Natural killer cell (primary cell): ENCODE data around the gene USP4. TPM values are rescaled to one million over a fixed set of nuclear protein-coding genes. Genes with fewer than 3 reads are reported as not detected.

Source experiments
- ATAC-seq, 3 donors: fragments of 150-1000 bp in 2 of 3; fragments of 200-7000 bp in 1 of 3; cut with Tn5 transposase; 1 replicate in 1 of 3; 2 replicates in 2 of 3; pipeline ENCODE4 v1.10.0; 2021; ENCODE audit warnings: mild to moderate bottlenecking in 2 of 3, moderate library complexity in 2 of 3
- DNase-seq, 2 donors: peaks; one replicate each; pipeline versions ENCODE4 v3.0.0 to v3.0.0-alpha.2; 2013 to 2021; ENCODE audit warnings: mixed read lengths in 1 of 2
- H3K27ac ChIP-seq: one replicate; pipeline ENCODE4 v1.5.1; 2013; ENCODE audit warnings: mild to moderate bottlenecking, low read length
- H3K27me3 ChIP-seq: one replicate; pipeline ENCODE4 v1.6.1; 2013; ENCODE audit warnings: low read length; ENCODE audit not compliant: control insufficient read depth, insufficient read depth
- H3K36me3 ChIP-seq: one replicate; pipeline ENCODE4 v1.6.1; 2013; ENCODE audit warnings: low read length; ENCODE audit not compliant: control insufficient read depth, insufficient read depth
- H3K4me1 ChIP-seq: one replicate; pipeline ENCODE4 v1.6.1; 2013; ENCODE audit warnings: low read length; ENCODE audit not compliant: control insufficient read depth, insufficient read depth
- H3K4me3 ChIP-seq: one replicate; pipeline ENCODE4 v1.5.1; 2013; ENCODE audit warnings: low read length
- H3K9me3 ChIP-seq: one replicate; pipeline ENCODE4 v1.6.1; 2013; ENCODE audit warnings: low read length; ENCODE audit not compliant: control insufficient read depth, insufficient read depth
- H3K27ac Mint-ChIP-seq, 2 donors: one replicate each; pipeline ENCODE4 v1.8.0; 2022; ENCODE audit warnings: mild to moderate bottlenecking in 2 of 2, mixed read lengths in 2 of 2, moderate library complexity in 1 of 2
- H3K27me3 Mint-ChIP-seq, 2 donors: one replicate each; pipeline ENCODE4 v1.8.0; 2022; ENCODE audit warnings: low read depth in 2 of 2, mixed read lengths in 2 of 2
- H3K36me3 Mint-ChIP-seq: one replicate; pipeline ENCODE4 v1.8.0; 2022; ENCODE audit warnings: mixed read lengths
- H3K4me1 Mint-ChIP-seq, 2 donors: one replicate each; pipeline ENCODE4 v1.8.0; 2022; ENCODE audit warnings: mixed read lengths in 2 of 2
- H3K4me3 Mint-ChIP-seq: one replicate; pipeline ENCODE4 v1.8.0; 2022; ENCODE audit warnings: mild to moderate bottlenecking, moderate library complexity, mixed read lengths
- H3K9me3 Mint-ChIP-seq, 2 donors: one replicate each; pipeline ENCODE4 v1.8.0; 2022; ENCODE audit warnings: mixed read lengths in 2 of 2
- CTCF ChIP-seq: fragments of 200-600 bp; IDR thresholded peaks from one replicate; pipeline ENCODE4 v1.8.0; 2022; ENCODE audit warnings: antibody characterized with exemption
- WGBS: methylation state at CpG from one replicate; pipeline ENCODE4 v1.1.7; 2013; ENCODE audit warnings: missing lambda C conversion rate; ENCODE audit not compliant: insufficient coverage; 5-methylcytosine and 5-hydroxymethylcytosine counted together
- intact Hi-C: fragments of 100-400 bp; cut with micrococcal nuclease; formaldehyde crosslinking; loops from one replicate; pipeline ENCODE4 v1.14.2; 2022
- total RNA-seq, 4 donors: library from RNA; stranded (reverse); fragments of 120-200 nt in 1 of 4; gene quantifications; one replicate each; pipeline versions ENCODE4 v1.2.3 to v1.2.4, GENCODE V29; 2013 to 2022

USP4 gene
- total RNA-seq, 3 donors from 2014 or later (not counting 1 experiment from before 2014, with no cell fraction given) = 110 to 138 (median 135) TPM

- Mint-ChIP-seq H3K4me3 (no peak overlapping the region), H3K36me3 (no peaks in the 10 kb centered on the region), H3K27me3 (no peaks in the 10 kb centered on the region), H3K27ac (no peak overlapping the region), H3K4me1 (no peaks in the 10 kb centered on the region), H3K9me3 (no peaks in the 10 kb centered on the region)
- no peak overlapping the region for H3K4me3 ChIP-seq
- no peak for DNase-seq
- 93% methylated on average over 10 of the region's 10 CpGs for WGBS
- no peak for TF ChIP-seq CTCF
- no peak overlapping the region for H3K27ac ChIP-seq
- intact Hi-C loops = no loop called here
- H3K27me3 ChIP-seq = no peaks in the 10 kb centered on the region
- H3K36me3 ChIP-seq = peaks cover 3% of the 10 kb centered on the region
- H3K9me3 ChIP-seq = no peaks in the 10 kb centered on the region
- no peak for ATAC-seq
- H3K4me1 ChIP-seq = no peaks in the 10 kb centered on the region
Measured at GRCh38 chr3:49265661-49266386, 74.0 kb downstream of the USP4 start.

GRCh38 chr3:49263159-49263889, 76.5 kb downstream of the USP4 start:
- 92% methylated on average over 6 of the region's 6 CpGs for WGBS
- no peak overlapping the region for H3K4me3 ChIP-seq
- Mint-ChIP-seq H3K27me3 (no peaks in the 10 kb centered on the region), H3K36me3 (no peaks in the 10 kb centered on the region), H3K4me1 (no peaks in the 10 kb centered on the region), H3K4me3 (no peak overlapping the region), H3K9me3 (no peaks in the 10 kb centered on the region), H3K27ac (no peak overlapping the region)
- TF ChIP-seq CTCF = no peak
- ATAC-seq (no peak), DNase-seq (no peak)
- H3K36me3 ChIP-seq = no peaks in the 10 kb centered on the region
- no peak overlapping the region for H3K27ac ChIP-seq
- intact Hi-C loops = no loop called here
- H3K4me1 ChIP-seq = no peaks in the 10 kb centered on the region
- no peaks in the 10 kb centered on the region for H3K27me3 ChIP-seq
- H3K9me3 ChIP-seq = no peaks in the 10 kb centered on the region

GRCh38 chr3:49260806-49261324, 79.0 kb downstream of the USP4 start:
- Histone ChIP-seq H3K36me3 (no peaks in the 10 kb centered on the region), H3K4me1 (no peaks in the 10 kb centered on the region), H3K27me3 (no peaks in the 10 kb centered on the region), H3K9me3 (no peaks in the 10 kb centered on the region), H3K27ac (no peak overlapping the region), H3K4me3 (no peak overlapping the region)
- Mint-ChIP-seq H3K36me3 (no peaks in the 10 kb centered on the region), H3K4me1 (no peaks in the 10 kb centered on the region), H3K4me3 (no peak overlapping the region), H3K27ac (no peak overlapping the region), H3K27me3 (no peaks in the 10 kb centered on the region), H3K9me3 (no peaks in the 10 kb centered on the region)
- DNase-seq (no peak), ATAC-seq (no peak)
- intact Hi-C loops = no loop called here
- TF ChIP-seq CTCF = no peak
- 81% methylated on average over 4 of the region's 5 CpGs for WGBS
